Measurements from ENCODE around the gene TRAPPC1.

The TRAPPC1 gene

GRCh38 chr17:7950578-7950977 is 18.8 kb upstream of the TRAPPC1 start:
- Mint-ChIP-seq H3K4me3 (no peak overlapping the region), H3K9me3 (no peaks in the 10 kb centered on the region), H3K27ac (peak overlapping the region; percentile 10), H3K36me3 (peaks cover 15% of the 10 kb centered on the region), H3K4me1 (peaks cover 13% of the 10 kb centered on the region), H3K27me3 (no peaks in the 10 kb centered on the region)

- Mint-ChIP-seq H3K36me3 (peaks cover 18% of the 10 kb centered on the region), H3K27me3 (no peaks in the 10 kb centered on the region), H3K27ac (no peak overlapping the region), H3K4me3 (no peak overlapping the region), H3K9me3 (no peaks in the 10 kb centered on the region), H3K4me1 (peaks cover 13% of the 10 kb centered on the region)
Observed at GRCh38 chr17:7947651-7948050, 15.9 kb upstream of the TRAPPC1 start.

- Mint-ChIP-seq H3K4me3 (no peak overlapping the region), H3K36me3 (peaks cover 18% of the 10 kb centered on the region), H3K27me3 (no peaks in the 10 kb centered on the region), H3K4me1 (peaks cover 10% of the 10 kb centered on the region), H3K9me3 (no peaks in the 10 kb centered on the region), H3K27ac (peak overlapping the region; percentile 41)
Observed at GRCh38 chr17:7946441-7946840, 14.7 kb upstream of the TRAPPC1 start.

- peaks cover 6% of the 10 kb centered on the region for H3K4me1 Mint-ChIP-seq
- H3K9me3 Mint-ChIP-seq = no peaks in the 10 kb centered on the region
- peaks cover 21% of the 10 kb centered on the region for H3K36me3 Mint-ChIP-seq
- H3K27ac Mint-ChIP-seq = no peak overlapping the region
- no peak overlapping the region for H3K4me3 Mint-ChIP-seq
- no peaks in the 10 kb centered on the region for H3K27me3 Mint-ChIP-seq
Observed at GRCh38 chr17:7945651-7946050, 13.9 kb upstream of the TRAPPC1 start.

GRCh38 chr17:7944326-7944725 is 12.6 kb upstream of the TRAPPC1 start:
- no peaks in the 10 kb centered on the region for H3K4me1 Mint-ChIP-seq
- H3K27me3 Mint-ChIP-seq = no peaks in the 10 kb centered on the region
- no peak overlapping the region for H3K4me3 Mint-ChIP-seq
- no peaks in the 10 kb centered on the region for H3K9me3 Mint-ChIP-seq
- no peak overlapping the region for H3K27ac Mint-ChIP-seq
- H3K36me3 Mint-ChIP-seq = peaks cover 25% of the 10 kb centered on the region

- Mint-ChIP-seq H3K27me3 (no peaks in the 10 kb centered on the region), H3K4me3 (no peak overlapping the region), H3K27ac (no peak overlapping the region), H3K36me3 (peaks cover 17% of the 10 kb centered on the region), H3K4me1 (no peaks in the 10 kb centered on the region), H3K9me3 (no peaks in the 10 kb centered on the region)
Observed at GRCh38 chr17:7943291-7943690, 11.5 kb upstream of the TRAPPC1 start.

GRCh38 chr17:7940743-7941142 is 9.0 kb upstream of the TRAPPC1 start:
- peak overlapping the region; percentile 27 for H3K27ac Mint-ChIP-seq
- no peaks in the 10 kb centered on the region for H3K27me3 Mint-ChIP-seq
- no peaks in the 10 kb centered on the region for H3K4me1 Mint-ChIP-seq
- no peak overlapping the region for H3K4me3 Mint-ChIP-seq
- peaks cover 16% of the 10 kb centered on the region for H3K36me3 Mint-ChIP-seq
- no peaks in the 10 kb centered on the region for H3K9me3 Mint-ChIP-seq

- H3K27me3 Mint-ChIP-seq = no peaks in the 10 kb centered on the region
- no peak overlapping the region for H3K4me3 Mint-ChIP-seq
- peaks cover 16% of the 10 kb centered on the region for H3K36me3 Mint-ChIP-seq
- no peak overlapping the region for H3K27ac Mint-ChIP-seq
- peaks cover 4% of the 10 kb centered on the region for H3K4me1 Mint-ChIP-seq
- H3K9me3 Mint-ChIP-seq = no peaks in the 10 kb centered on the region
Observed at GRCh38 chr17:7940034-7940433, 8.3 kb upstream of the TRAPPC1 start.

GRCh38 chr17:7935859-7936258 is 4.1 kb upstream of the TRAPPC1 start:
- Mint-ChIP-seq H3K27ac (no peak overlapping the region), H3K4me1 (peaks cover 40% of the 10 kb centered on the region), H3K4me3 (no peak overlapping the region), H3K27me3 (no peaks in the 10 kb centered on the region), H3K9me3 (no peaks in the 10 kb centered on the region), H3K36me3 (peaks cover 12% of the 10 kb centered on the region)

GRCh38 chr17:7932949-7933348 is 1.2 kb upstream of the TRAPPC1 start:
- Mint-ChIP-seq H3K9me3 (no peaks in the 10 kb centered on the region), H3K4me1 (peaks cover 53% of the 10 kb centered on the region), H3K27ac (peak overlapping the region; percentile 85), H3K27me3 (no peaks in the 10 kb centered on the region), H3K4me3 (peak overlapping the region; percentile 97), H3K36me3 (peaks cover 4% of the 10 kb centered on the region)

- Mint-ChIP-seq H3K27me3 (no peaks in the 10 kb centered on the region), H3K4me1 (peaks cover 53% of the 10 kb centered on the region), H3K36me3 (peaks cover 4% of the 10 kb centered on the region), H3K9me3 (no peaks in the 10 kb centered on the region), H3K27ac (peak overlapping the region; percentile 98), H3K4me3 (peak overlapping the region; percentile 97)
Observed at GRCh38 chr17:7932483-7932891, 741 bp upstream of the TRAPPC1 start.

- Mint-ChIP-seq H3K27me3 (no peaks in the 10 kb centered on the region), H3K27ac (peak overlapping the region; percentile 98), H3K9me3 (no peaks in the 10 kb centered on the region), H3K4me1 (peaks cover 53% of the 10 kb centered on the region), H3K4me3 (peak overlapping the region; percentile 97), H3K36me3 (no peaks in the 10 kb centered on the region)
Observed at GRCh38 chr17:7930841-7931631, 710 bp downstream of the TRAPPC1 start.

- Mint-ChIP-seq H3K4me3 (peak within 1 kb of the TSS; percentile 97), H3K9me3 (no peaks in the 10 kb centered on the region), H3K4me1 (peaks cover 42% of the 10 kb centered on the region), H3K36me3 (no peaks in the 10 kb centered on the region), H3K27me3 (no peaks in the 10 kb centered on the region), H3K27ac (no peak within 1 kb of the TSS)
Observed at GRCh38 chr17:7929158-7930023, 2.4 kb downstream of the TRAPPC1 start, which contains the start of gene KCNAB3. TSS of gene KCNAB3 (minus strand) at chr17:7929856. CDS start at chr17:7929435, 421 bp downstream.

GRCh38 chr17:7927596-7927995 is 4.2 kb downstream of the TRAPPC1 start:
- Mint-ChIP-seq H3K4me3 (no peak overlapping the region), H3K27me3 (no peaks in the 10 kb centered on the region), H3K4me1 (peaks cover 29% of the 10 kb centered on the region), H3K27ac (peak overlapping the region; percentile 46), H3K9me3 (no peaks in the 10 kb centered on the region), H3K36me3 (no peaks in the 10 kb centered on the region)

GRCh38 chr17:7922845-7923628 is 8.7 kb downstream of the TRAPPC1 start:
- H3K36me3 Mint-ChIP-seq = no peaks in the 10 kb centered on the region
- peaks cover 12% of the 10 kb centered on the region for H3K4me1 Mint-ChIP-seq
- H3K27me3 Mint-ChIP-seq = no peaks in the 10 kb centered on the region
- H3K9me3 Mint-ChIP-seq = no peaks in the 10 kb centered on the region
- H3K27ac Mint-ChIP-seq = peak overlapping the region; percentile 80
- H3K4me3 Mint-ChIP-seq = peak overlapping the region; percentile 85

Measured in activated naive CD4-positive, alpha-beta T cell treated with anti-CD3 and anti-CD28 coated beads, Interleukin-2, amount 50 U/mL, for 24 hours (primary cell).